Measurements from ENCODE around the gene SDK1.

Gene SDK1

DNA sequence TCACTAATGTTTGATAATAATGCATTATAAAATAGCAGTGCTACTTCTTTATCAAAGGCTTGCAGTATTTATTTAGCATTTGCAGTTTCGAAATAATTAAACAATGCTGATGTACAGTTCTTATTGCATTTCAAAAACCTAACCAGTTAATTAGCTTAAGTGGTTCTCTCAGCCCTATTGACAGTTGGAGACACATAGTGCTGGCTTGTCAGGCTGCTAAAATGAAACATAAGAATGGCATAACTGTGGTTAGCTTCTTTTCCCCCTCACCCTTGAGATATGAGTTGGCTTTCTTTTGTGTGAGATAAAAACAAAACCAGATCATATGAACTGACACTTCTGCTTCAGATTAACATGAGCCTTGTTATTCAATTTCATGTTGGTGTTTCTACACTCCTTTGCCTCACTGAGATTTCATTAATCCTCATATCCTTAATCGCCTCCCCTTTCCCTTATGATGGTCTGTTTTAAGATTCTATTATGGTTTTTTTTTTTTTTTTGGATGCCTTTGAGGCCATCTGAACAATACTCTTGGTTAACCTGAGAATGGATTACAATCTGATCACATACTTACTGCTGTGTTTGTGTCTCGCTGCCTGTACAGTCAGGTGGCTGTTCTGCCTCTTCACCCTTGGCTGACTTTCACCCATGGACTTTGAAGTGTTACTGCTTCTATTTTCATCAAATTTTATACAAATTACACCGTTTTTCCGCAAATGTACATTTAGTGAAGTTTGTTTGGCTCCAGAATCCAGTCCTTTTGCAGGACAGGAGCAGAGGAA lies 108.0 kb downstream of the SDK1 start:
- no peak overlapping the region for H3K4me3 ChIP-seq (ENCODE audit: low read depth, low read length)
- in situ Hi-C loops (cut with HindIII; ENCODE audit: low sequenced_read_pairs), result no loop called here
- TF ChIP-seq, protein P1, sequence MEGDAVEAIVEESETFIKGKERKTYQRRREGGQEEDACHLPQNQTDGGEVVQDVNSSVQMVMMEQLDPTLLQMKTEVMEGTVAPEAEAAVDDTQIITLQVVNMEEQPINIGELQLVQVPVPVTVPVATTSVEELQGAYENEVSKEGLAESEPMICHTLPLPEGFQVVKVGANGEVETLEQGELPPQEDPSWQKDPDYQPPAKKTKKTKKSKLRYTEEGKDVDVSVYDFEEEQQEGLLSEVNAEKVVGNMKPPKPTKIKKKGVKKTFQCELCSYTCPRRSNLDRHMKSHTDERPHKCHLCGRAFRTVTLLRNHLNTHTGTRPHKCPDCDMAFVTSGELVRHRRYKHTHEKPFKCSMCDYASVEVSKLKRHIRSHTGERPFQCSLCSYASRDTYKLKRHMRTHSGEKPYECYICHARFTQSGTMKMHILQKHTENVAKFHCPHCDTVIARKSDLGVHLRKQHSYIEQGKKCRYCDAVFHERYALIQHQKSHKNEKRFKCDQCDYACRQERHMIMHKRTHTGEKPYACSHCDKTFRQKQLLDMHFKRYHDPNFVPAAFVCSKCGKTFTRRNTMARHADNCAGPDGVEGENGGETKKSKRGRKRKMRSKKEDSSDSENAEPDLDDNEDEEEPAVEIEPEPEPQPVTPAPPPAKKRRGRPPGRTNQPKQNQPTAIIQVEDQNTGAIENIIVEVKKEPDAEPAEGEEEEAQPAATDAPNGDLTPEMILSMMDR (IDR thresholded peaks at IDR 0.05; ENCODE audit: low read depth, low read length), result no peak
- DNase-seq (ENCODE audit: low read depth, low spot score), result no peak

DNA sequence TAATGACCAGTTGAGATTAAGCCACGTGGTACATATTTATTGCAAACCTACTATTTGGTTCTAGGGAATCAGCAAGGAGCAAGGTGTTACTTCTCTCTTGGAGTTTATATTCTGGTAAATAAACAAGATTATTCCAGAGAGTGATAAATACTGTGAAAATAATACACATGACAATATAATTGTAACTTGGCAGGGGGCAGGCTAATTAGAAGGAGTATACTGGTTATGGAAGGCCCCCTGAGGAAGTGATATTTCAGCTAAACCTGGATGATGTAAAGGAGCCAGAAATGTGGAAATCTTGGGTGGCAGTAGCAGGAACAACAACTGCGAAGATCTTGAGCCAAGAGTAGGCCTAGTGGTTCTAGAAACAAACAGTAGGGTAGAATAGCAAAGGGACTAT lies 111.8 kb downstream of the SDK1 start:
- in situ Hi-C loops (cut with HindIII; ENCODE audit: low sequenced_read_pairs), result no loop called here
- no peak for DNase-seq (ENCODE audit: low read depth, low spot score)
- H3K4me3 ChIP-seq (ENCODE audit: low read depth, low read length), result no peak overlapping the region
- TF ChIP-seq, protein P1 (IDR thresholded peaks at IDR 0.05; ENCODE audit: low read depth, low read length), result no peak

DNA sequence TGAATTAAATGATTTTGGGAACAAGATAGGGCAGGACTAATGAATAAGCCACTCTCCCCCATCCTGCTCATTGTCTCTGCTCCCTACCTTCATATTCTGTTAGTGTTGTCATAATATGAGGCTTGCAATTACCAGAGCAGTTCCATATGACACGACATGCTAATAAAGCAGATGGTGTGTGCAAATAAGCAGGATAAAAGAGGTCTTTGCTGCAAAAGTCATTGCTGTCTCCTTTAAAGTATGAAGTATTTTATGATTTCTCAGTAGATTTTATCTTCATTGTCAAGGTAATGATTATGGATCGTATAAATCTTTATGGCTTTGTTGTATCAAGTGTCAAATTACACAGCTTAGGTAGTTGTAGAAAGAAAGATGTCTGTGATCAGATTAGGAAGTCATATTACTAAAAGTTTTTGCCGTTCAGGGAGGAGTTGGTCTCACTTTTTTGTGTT lies 114.8 kb downstream of the SDK1 start:
- TF ChIP-seq, protein P1 (IDR thresholded peaks at IDR 0.05; ENCODE audit: low read depth, low read length), result no peak
- H3K4me3 ChIP-seq (ENCODE audit: low read depth, low read length), result no peak overlapping the region
- in situ Hi-C loops (cut with HindIII; ENCODE audit: low sequenced_read_pairs), result no loop called here
- DNase-seq (ENCODE audit: low read depth, low spot score), result no peak

DNA sequence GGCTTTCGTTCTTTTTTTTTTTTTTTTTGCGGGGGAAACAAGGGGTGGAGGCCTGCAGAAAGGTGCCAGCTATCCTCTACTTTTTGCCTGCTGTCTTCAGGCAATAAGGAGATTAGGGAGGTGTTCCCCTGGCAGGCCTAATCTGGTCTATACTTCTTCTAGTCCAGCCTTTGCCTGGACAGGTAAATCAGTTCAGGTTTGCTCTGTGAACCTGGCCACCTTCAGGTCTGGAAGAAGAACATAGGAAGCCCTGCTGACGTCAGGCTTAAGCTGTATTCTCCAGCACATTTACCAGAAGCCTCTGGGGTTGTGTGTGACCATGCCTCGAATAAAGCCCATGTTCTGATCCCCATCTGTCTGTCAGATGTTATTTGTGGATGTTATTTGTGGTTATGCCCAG lies 115.4 kb downstream of the SDK1 start:
- TF ChIP-seq, protein P1 (IDR thresholded peaks at IDR 0.05; ENCODE audit: low read depth, low read length), result no peak
- in situ Hi-C loops (cut with HindIII; ENCODE audit: low sequenced_read_pairs), result no loop called here
- H3K4me3 ChIP-seq (ENCODE audit: low read depth, low read length), result no peak overlapping the region
- DNase-seq (ENCODE audit: low read depth, low spot score), result no peak

DNA sequence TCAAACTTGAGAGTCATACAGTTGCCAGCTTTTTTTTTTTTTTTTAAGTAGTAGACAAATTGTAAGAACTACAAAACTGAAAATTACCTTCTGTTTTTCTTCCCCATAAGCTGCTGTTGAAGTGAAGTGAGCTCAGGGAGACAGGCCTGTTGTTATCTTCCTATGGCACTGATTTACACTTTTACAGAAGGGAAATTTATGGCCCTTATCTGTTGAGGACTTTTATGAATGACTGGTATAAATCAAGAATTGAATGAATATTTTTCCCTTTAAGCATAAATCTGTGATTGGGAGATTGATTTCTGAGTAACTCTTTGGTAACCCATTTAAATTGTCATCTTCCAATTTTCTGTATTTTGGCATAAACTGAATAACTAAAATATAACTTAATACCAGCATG lies 124.0 kb downstream of the SDK1 start:
- no peak for DNase-seq (ENCODE audit: low read depth, low spot score)
- H3K4me3 ChIP-seq (ENCODE audit: low read depth, low read length), result no peak overlapping the region
- TF ChIP-seq, protein P1 (IDR thresholded peaks at IDR 0.05; ENCODE audit: low read depth, low read length), result no peak
- in situ Hi-C loops (cut with HindIII; ENCODE audit: low sequenced_read_pairs), result no loop called here

DNA sequence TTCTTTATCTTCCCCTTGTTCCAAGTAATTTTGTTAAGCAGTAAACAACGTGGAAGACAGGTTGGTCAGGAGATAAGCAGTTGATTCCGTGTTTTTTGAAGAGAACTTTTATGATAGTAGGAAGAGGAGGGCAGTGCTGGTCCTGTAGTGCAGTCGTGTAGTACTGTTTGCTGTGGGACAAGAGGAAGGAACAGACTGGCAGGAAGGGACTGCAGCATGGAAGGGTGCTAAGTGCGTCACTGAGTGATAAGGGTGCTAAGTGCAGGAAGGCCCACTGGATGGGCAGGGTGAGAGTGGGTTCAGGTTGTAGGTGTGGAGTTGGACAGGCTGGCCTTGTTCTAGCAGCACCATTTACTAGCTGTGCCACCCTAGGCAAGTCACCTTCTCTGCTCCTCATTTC lies 125.0 kb downstream of the SDK1 start:
- DNase-seq (ENCODE audit: low read depth, low spot score), result no peak
- in situ Hi-C loops (cut with HindIII; ENCODE audit: low sequenced_read_pairs), result no loop called here
- TF ChIP-seq, protein P1 (IDR thresholded peaks at IDR 0.05; ENCODE audit: low read depth, low read length), result no peak
- H3K4me3 ChIP-seq (ENCODE audit: low read depth, low read length), result no peak overlapping the region

Data from astrocyte of the spinal cord (primary cell).